ENCODE results near the gene EMD. TPM values are rescaled to one million over a fixed set of nuclear protein-coding genes. Genes with fewer than 3 reads are reported as not detected.
A peak's percentile ranks its signal among the peaks of the same experiment; 100 is the strongest.

Gene EMD
- total RNA-seq, 2 donors from 2014 or later, result 41.5 to 47.0 TPM

GRCh38 chrX:154428176-154429171 lies 49.4 kb downstream of the EMD start, which contains the start of gene ATP6AP1:
Gene ATP6AP1, plus strand, starts transcription at chrX:154428677. Its CDS starts 16 bp downstream, at chrX:154428693.
- H3K36me3 ChIP-seq, result peaks cover 5% of the 10 kb centered on the region
- H3K9me3 ChIP-seq, result no peaks in the 10 kb centered on the region
- peak within 1 kb of the TSS; percentile 79 to 86 for H3K27ac ChIP-seq
- H3K27me3 ChIP-seq, result no peaks in the 10 kb centered on the region
- TF ChIP-seq CTCF (IDR thresholded peaks at IDR 0.05), result no peak
- peak; percentile 94 for DNase-seq (ENCODE audit: low spot score)
- H3K4me3 ChIP-seq, result peak within 1 kb of the TSS; percentile 72 to 74
- H3K4me1 ChIP-seq, result peaks cover 0 to 19% of the 10 kb centered on the region in 2 donors

GRCh38 chrX:154429711-154430110 lies 50.6 kb downstream of the EMD start:
- no peak overlapping the region for H3K27ac ChIP-seq
- H3K4me1 ChIP-seq, result peaks cover 0 to 19% of the 10 kb centered on the region in 2 donors
- H3K36me3 ChIP-seq, result peaks cover 5% of the 10 kb centered on the region
- H3K27me3 ChIP-seq, result no peaks in the 10 kb centered on the region
- no peak for TF ChIP-seq CTCF (IDR thresholded peaks at IDR 0.05)
- no peak for DNase-seq (ENCODE audit: low spot score)
- H3K9me3 ChIP-seq, result no peaks in the 10 kb centered on the region
- H3K4me3 ChIP-seq, result peak overlapping the region in 1 of 2 donors; percentile 74

- Histone ChIP-seq H3K36me3 (peaks cover 5% of the 10 kb centered on the region), H3K4me3 (no peak overlapping the region), H3K4me1 (peaks cover 0 to 19% of the 10 kb centered on the region in 2 donors), H3K9me3 (no peaks in the 10 kb centered on the region), H3K27ac (peak overlapping the region in 1 of 2 donors; percentile 29), H3K27me3 (no peaks in the 10 kb centered on the region)
- no peak for DNase-seq (ENCODE audit: low spot score)
- no peak for TF ChIP-seq CTCF (IDR thresholded peaks at IDR 0.05)
These were observed 51.4 kb downstream of the EMD start for GRCh38 chrX:154430479-154430878.

GRCh38 chrX:154430916-154431315 lies 51.8 kb downstream of the EMD start:
- Histone ChIP-seq H3K27ac (peak overlapping the region in 1 of 2 donors; percentile 29), H3K4me3 (no peak overlapping the region)

More at GRCh38 chrX:154430916-154431315, 51.8 kb downstream of the EMD start:
- Histone ChIP-seq H3K9me3 (no peaks in the 10 kb centered on the region), H3K27me3 (no peaks in the 10 kb centered on the region), H3K4me1 (peaks cover 0 to 19% of the 10 kb centered on the region in 2 donors), H3K36me3 (peaks cover 5% of the 10 kb centered on the region)
- TF ChIP-seq CTCF (IDR thresholded peaks at IDR 0.05), result no peak
- no peak for DNase-seq (ENCODE audit: low spot score)

Other genes with a start within 250 kb of the EMD start
- gene OPN1LW, start 235.1 kb upstream of the EMD start, total RNA-seq, result not detected
- not detected for gene OPN1MW, start 196.7 kb upstream of the EMD start, total RNA-seq
- gene OPN1MW2, start 159.5 kb upstream of the EMD start, total RNA-seq, result not detected
- not detected for gene OPN1MW3, start 121.7 kb upstream of the EMD start, total RNA-seq
- not detected for gene TEX28, start 84.2 kb upstream of the EMD start, total RNA-seq
- 1 to 10 TPM; 1.1 to 4.0 TPM for gene TKTL1, start 83.5 kb upstream of the EMD start, total RNA-seq
- 100 to 1,000 TPM; 263 to 419 TPM for gene FLNA, start 4.7 kb upstream of the EMD start, total RNA-seq
- gene RPL10, start 19.1 kb downstream of the EMD start, total RNA-seq, result 1,000 to 10,000 TPM; 1,667 to 4,587 TPM
- gene DNASE1L1, start 30.0 kb downstream of the EMD start, total RNA-seq, result 10 to 100 TPM; 74.4 to 84.0 TPM
- gene TAFAZZIN, start 32.2 kb downstream of the EMD start, total RNA-seq, result 10 to 100 TPM; 24.8 to 28.9 TPM
- gene ATP6AP1, start 49.4 kb downstream of the EMD start, total RNA-seq, result 10 to 100 TPM; 50.3 to 77.7 TPM
- 100 to 1,000 TPM in 1 of 2 donors, 10 to 100 TPM in 1; 73.8 to 116 TPM for gene GDI1, start 57.9 kb downstream of the EMD start, total RNA-seq
- 10 to 100 TPM; 24.3 to 41.7 TPM for gene FAM50A, start 64.8 kb downstream of the EMD start, total RNA-seq
- 1 to 10 TPM; 5.9 to 7.1 TPM for gene PLXNA3, start 79.0 kb downstream of the EMD start, total RNA-seq
- gene LAGE3, start 100.0 kb downstream of the EMD start, total RNA-seq, result 10 to 100 TPM; 20.1 to 32.9 TPM
- 10 to 100 TPM; 54.6 to 61.0 TPM for gene UBL4A, start 107.3 kb downstream of the EMD start, total RNA-seq
- 10 to 100 TPM; 22.2 to 22.9 TPM for gene SLC10A3, start 111.3 kb downstream of the EMD start, total RNA-seq
- 10 to 100 TPM; 47.1 to 61.2 TPM for gene FAM3A, start 136.9 kb downstream of the EMD start, total RNA-seq
- gene G6PD, start 167.6 kb downstream of the EMD start, total RNA-seq, result 10 to 100 TPM; 14.9 to 42.2 TPM
- gene IKBKG, start 168.3 kb downstream of the EMD start, total RNA-seq, result 1 to 10 TPM; 7.2 to 9.0 TPM
- not detected for gene CTAG1A, start 205.8 kb downstream of the EMD start, total RNA-seq
- not detected for gene CTAG1B, start 240.0 kb downstream of the EMD start, total RNA-seq